GM04504 (cell line): ENCODE results near the gene MYBPC3.

Experiments used
- DNase-seq: peaks from one replicate; pipeline ENCODE4 v3.0.0-alpha.2; 2012; ENCODE audit warnings: low read depth

Gene MYBPC3

GRCh38 chr11:47384498-47384897 lies 32.0 kb upstream of the MYBPC3 start:
- DNase-seq = no peak

GRCh38 chr11:47383071-47383470 lies 30.6 kb upstream of the MYBPC3 start:
- no peak for DNase-seq

- no peak for DNase-seq
These were observed 27.6 kb upstream of the MYBPC3 start for GRCh38 chr11:47380078-47380477.

- DNase-seq = no peak
These were observed 26.8 kb upstream of the MYBPC3 start for GRCh38 chr11:47379317-47379716.

DNA sequence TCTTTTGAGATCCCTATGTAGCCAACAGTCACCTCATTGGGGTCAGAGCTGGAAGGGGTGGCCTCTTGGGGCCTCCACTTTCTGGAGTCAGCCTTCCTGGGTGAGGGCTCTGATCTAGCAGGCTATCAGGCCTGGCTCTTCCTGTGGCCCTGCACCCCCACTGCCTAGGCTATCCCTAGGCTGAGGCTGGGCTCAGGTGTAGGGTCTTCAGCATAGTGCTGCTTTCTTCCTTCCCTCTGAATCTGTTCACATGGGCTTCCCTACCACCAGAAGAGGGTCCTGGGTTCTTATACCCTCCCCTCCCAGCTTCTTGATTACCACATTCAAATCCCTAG lies 26.3 kb upstream of the MYBPC3 start:
- no peak for DNase-seq

GRCh38 chr11:47378010-47378835 lies 25.7 kb upstream of the MYBPC3 start, which contains the start of gene SPI1:
Gene SPI1, minus strand, starts transcription at chr11:47378547. Its CDS starts 194 bp downstream, at chr11:47378353.
- no peak for DNase-seq

- DNase-seq = no peak
These were observed 25.1 kb upstream of the MYBPC3 start for GRCh38 chr11:47377571-47378009.

GRCh38 chr11:47376525-47377371 lies 24.2 kb upstream of the MYBPC3 start:
- no peak for DNase-seq

- no peak for DNase-seq
These were observed 23.6 kb upstream of the MYBPC3 start for GRCh38 chr11:47376107-47376524.

DNA sequence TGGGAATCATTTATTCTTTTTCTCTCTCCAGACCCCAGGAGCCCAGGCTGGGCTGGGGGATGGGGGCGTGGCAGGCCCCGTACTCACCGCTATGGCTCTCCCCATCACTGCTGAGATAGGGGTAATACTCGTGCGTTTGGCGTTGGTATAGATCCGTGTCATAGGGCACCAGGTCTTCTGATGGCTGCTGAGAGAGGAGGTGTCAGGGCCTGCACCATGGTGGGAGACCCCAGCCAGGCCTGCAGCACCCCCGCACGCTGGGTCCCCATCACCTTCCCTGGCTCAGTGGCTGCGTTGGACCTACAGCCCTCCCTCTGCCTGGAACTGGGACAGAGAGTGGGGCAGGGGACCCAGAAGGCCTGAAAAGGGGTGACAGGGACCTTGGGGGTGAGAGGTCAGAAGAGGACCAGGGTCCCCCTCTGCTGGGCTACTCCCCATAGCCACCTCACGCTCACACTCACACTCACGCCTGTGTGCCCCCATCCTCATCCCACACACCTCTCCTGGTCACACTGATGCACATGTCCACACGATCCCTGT lies 23.1 kb upstream of the MYBPC3 start:
- DNase-seq = no peak

- DNase-seq = no peak
These were observed 22.5 kb upstream of the MYBPC3 start for GRCh38 chr11:47375020-47375419.

- DNase-seq = no peak
These were observed 22.2 kb upstream of the MYBPC3 start for GRCh38 chr11:47374720-47375019.

DNA sequence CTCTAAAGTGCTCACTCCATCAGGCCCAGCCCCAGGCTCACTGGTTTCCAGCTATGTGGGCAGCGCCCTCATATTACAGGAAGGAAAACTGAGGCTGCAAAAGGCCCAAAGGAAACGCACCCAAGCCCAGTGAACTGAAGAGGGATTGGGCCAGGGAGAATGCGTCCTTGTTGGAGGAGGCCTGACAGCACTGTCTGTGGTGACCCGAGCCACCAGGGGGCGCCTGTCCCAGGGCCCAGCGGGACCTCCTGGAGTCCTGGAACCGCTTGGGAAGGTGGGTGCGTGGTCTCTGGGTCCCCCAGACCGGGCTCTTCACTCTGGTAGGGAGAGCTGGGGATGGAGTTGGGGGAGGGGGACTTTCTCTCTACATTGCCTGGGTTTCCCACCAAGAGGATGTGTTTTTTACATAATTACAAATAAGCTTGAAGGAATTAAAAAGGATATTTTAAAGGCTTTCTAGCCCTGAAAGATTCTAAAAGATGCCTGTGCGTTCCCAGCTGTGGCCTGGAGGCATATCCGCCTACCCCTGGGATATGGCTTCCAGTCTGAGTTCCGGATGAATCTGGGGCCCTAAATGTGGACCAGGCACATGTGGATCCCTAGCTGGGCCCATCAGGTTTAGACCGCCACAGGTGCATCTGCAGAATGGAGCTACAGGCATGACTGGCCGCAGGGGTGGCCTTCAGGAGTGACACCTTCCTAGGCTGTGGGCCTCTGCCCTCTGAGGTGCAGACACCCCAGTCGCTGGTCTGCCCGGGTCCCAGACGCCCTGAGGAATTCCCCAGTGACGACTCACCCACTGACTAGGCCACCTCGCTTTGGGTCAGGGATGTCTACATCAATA lies 21.6 kb upstream of the MYBPC3 start:
- peak; percentile 30 for DNase-seq

DNA sequence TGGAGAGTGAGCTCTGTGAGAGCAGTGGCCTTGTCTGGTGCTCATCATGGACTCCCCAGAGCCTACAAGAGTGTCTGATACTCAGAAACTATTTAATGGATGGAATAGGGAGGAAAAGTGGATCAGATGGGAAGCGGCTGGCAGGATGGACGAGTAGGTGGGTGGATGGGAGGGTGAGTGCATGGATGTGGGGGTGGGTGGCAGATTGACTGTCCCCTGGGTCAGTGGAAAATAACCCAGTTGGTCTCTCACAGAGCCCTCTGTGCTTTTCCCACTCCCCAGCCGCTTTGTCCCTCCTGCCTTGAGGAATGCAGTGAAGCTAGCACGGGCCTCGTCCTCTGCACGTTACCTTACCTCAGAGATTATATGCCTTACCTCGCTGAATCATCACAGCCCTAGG lies 19.9 kb upstream of the MYBPC3 start:
- no peak for DNase-seq

GRCh38 chr11:47369676-47370075 lies 17.2 kb upstream of the MYBPC3 start:
- DNase-seq = no peak

DNA sequence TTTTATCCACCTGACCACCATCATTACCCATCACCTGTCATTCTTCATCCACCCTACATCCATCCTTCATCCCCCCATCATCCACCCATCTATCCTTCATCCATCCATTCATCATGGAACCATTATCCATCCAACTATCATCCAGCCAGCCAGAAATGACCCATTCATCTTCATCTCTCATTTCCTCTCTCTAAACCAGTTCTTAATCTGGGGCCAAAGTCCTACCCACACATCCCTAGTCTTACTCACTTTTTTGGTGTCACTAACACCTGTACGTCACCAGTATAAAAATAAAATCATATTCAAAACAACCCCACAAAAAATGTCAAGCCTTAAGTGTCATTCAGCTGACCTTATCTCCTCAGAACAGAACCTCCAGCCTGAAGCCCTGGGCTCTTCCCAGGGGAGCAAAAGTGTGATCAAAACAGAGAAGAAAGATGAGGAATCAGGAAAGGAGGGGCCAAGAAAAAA lies 13.6 kb upstream of the MYBPC3 start:
- no peak for DNase-seq

GRCh38 chr11:47361419-47361818 lies 8.9 kb upstream of the MYBPC3 start:
- no peak for DNase-seq

DNA sequence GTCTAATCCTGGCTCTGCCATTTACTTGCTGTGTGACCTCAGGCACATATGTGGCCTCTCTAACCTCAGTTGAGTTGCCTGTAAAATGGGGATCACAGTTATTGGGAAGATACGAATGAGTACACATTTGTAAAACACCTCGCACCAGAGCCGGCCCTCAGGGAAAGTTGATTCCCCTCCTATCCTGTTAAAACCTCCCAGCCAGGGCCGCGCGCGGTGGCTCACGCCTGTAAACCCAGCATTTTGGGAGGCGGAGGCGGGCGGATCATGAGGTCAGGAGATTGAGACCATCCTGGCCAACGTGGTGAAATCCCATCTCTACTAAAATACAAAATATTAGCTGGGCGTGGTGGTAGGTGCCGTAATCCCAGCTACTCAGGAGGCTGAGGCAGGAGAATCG lies 7.8 kb upstream of the MYBPC3 start:
- DNase-seq = no peak

- no peak for DNase-seq
These were observed 7.1 kb upstream of the MYBPC3 start for GRCh38 chr11:47359586-47359985.

DNA sequence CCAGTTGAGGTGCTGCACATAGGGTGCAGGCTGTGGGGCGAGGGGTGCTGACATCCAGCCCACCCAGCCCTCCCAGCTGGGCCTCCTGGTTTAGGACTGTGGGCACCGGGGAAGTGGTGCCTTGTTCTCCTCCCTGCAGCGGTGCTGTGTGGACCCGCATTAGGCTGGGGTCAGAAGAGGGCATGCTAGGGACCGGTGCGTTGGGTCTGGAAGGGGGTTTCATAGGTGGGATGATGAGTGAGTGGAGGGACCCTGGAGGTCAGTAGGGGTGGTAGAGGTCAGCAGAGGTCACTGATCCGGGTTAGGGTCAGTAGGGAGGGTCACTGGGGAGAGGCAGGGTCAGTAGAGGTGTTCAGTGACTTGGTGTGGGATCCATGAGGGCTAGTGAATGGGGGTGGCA lies 6.7 kb upstream of the MYBPC3 start:
- no peak for DNase-seq

DNA sequence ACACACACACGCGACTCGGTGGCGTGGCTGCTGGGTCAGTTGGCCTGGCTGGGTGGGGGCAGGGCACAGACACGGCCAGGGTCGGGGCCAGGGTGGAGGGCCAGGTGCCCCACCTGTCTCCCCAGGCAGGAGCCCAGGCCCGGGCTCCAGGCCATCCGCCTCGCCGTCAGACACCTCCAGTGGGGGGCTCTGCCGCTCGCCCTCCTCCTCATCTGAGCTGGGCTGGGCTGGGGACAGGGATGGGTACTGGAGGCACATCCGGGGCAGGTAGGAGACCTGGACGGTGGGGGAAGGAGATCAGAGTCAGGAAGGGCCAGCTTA lies 6.2 kb upstream of the MYBPC3 start:
- no peak for DNase-seq
